DOHH2 (cell line): Measurements from ENCODE around the gene HMMR.
"Not testable (repeated sequence)": the region's sequence is repeated elsewhere in the genome, so short reads cannot be mapped to it uniquely, and the experiment has no call there.

Experiments used
- EZH2phosphoT487 ChIP-seq: fragments of 200-600 bp; sonication (generic); IDR thresholded peaks from 2 replicates; pipeline ENCODE4 v1.6.1; 2017; ENCODE audit warnings: borderline replicate concordance, mild to moderate bottlenecking, antibody characterized with exemption, low read length, moderate library complexity, mixed read lengths
- TF ChIP-seq, protein P1 (sequence below): fragments of 200-600 bp; sonication (generic); IDR thresholded peaks from one replicate; pipeline ENCODE4 v1.5.1; 2014; ENCODE audit warnings: antibody characterized with exemption, mild to moderate bottlenecking, low read depth, low read length; ENCODE audit not compliant: poor library complexity, severe bottlenecking

- TF ChIP-seq, protein P1, sequence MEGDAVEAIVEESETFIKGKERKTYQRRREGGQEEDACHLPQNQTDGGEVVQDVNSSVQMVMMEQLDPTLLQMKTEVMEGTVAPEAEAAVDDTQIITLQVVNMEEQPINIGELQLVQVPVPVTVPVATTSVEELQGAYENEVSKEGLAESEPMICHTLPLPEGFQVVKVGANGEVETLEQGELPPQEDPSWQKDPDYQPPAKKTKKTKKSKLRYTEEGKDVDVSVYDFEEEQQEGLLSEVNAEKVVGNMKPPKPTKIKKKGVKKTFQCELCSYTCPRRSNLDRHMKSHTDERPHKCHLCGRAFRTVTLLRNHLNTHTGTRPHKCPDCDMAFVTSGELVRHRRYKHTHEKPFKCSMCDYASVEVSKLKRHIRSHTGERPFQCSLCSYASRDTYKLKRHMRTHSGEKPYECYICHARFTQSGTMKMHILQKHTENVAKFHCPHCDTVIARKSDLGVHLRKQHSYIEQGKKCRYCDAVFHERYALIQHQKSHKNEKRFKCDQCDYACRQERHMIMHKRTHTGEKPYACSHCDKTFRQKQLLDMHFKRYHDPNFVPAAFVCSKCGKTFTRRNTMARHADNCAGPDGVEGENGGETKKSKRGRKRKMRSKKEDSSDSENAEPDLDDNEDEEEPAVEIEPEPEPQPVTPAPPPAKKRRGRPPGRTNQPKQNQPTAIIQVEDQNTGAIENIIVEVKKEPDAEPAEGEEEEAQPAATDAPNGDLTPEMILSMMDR = not testable (repeated sequence)
- TF ChIP-seq EZH2phosphoT487 = not testable (repeated sequence)
These were observed 34.3 kb upstream of the HMMR start for GRCh38 chr5:163426128-163426527.
